ENCODE measurements around the gene TBL1XR1.

The TBL1XR1 gene

DNA sequence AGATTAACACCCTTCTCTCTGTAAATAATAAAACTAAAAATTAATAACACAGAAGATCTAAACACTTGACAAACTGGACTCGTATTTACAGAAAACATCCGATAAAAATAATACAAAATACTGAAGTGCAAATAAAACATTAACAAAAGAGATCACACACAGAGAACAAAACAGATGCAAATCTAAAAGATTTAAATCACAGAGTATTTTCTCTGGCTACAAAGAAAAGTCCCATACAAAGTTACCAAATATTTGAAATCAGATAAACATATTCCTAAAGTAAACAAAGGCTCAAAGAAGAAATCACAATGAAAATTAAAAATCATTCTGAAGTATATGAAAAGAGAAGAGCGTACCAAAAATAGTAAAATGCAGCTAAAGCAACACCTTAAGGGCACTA is 42.5 kb downstream of the TBL1XR1 start:
- no peak overlapping the region for H3K14ac ChIP-seq (ENCODE audit: low read length in 2 of 2)
- no peak overlapping the region for H3K4ac ChIP-seq (ENCODE audit: low read depth in 1 of 2, low read length in 2 of 2)
- no peak overlapping the region for H3K4me2 ChIP-seq (ENCODE audit: low read length, poor library complexity, severe bottlenecking)
- no peaks in the 10 kb centered on the region for H3K9me3 ChIP-seq (ENCODE audit: control insufficient read depth, low read length)
- no peak overlapping the region for H2AFZ ChIP-seq (ENCODE audit: low read depth, low read length)
- no peak overlapping the region for H2BK12ac ChIP-seq (ENCODE audit: low read length in 2 of 2)
- H3K36me3 ChIP-seq (ENCODE audit: control insufficient read depth in 1 of 2, insufficient read depth in 2 of 2, low read depth in 1 of 2, low read length in 2 of 2): no peaks in the 10 kb centered on the region
- H3K27me3 ChIP-seq (ENCODE audit: control insufficient read depth in 1 of 2, insufficient read depth in 1 of 2, low read length in 2 of 2): no peaks in the 10 kb centered on the region
- H2AK5ac ChIP-seq (ENCODE audit: low read length, severe bottlenecking): no peak overlapping the region
- no peak overlapping the region for H3K4me3 ChIP-seq (ENCODE audit: insufficient read depth in 1 of 2, low read depth in 1 of 2, low read length in 2 of 2)
- no peak overlapping the region for H2BK5ac ChIP-seq (ENCODE audit: low read depth, low read length, poor library complexity, severe bottlenecking)
- H3K23ac ChIP-seq (ENCODE audit: low read length in 2 of 2): no peak overlapping the region
- H3K18ac ChIP-seq (ENCODE audit: low read depth in 1 of 2, low read length in 2 of 2): no peak overlapping the region
- H4K91ac ChIP-seq (ENCODE audit: low read length): no peak overlapping the region
- no peak overlapping the region for H2BK15ac ChIP-seq (ENCODE audit: low read depth, poor library complexity, severe bottlenecking)
- H3K79me1 ChIP-seq (replicated peaks; ENCODE audit: low read length, poor library complexity, severe bottlenecking): no peaks in the 10 kb centered on the region
- peaks cover 5% of the 10 kb centered on the region for H3K4me1 ChIP-seq (ENCODE audit: control insufficient read depth, insufficient read depth, low read depth, low read length)
- no peak for DNase-seq
- H2BK120ac ChIP-seq (ENCODE audit: low read depth, low read length): no peak overlapping the region
- WGBS: 88% methylated on average over 2 of the region's 3 CpGs
- no peak overlapping the region for H4K8ac ChIP-seq (ENCODE audit: low read length)
- H3K9ac ChIP-seq (ENCODE audit: low read length): no peak overlapping the region
- no peak overlapping the region for H3K27ac ChIP-seq (ENCODE audit: low read length, poor library complexity, severe bottlenecking)

DNA sequence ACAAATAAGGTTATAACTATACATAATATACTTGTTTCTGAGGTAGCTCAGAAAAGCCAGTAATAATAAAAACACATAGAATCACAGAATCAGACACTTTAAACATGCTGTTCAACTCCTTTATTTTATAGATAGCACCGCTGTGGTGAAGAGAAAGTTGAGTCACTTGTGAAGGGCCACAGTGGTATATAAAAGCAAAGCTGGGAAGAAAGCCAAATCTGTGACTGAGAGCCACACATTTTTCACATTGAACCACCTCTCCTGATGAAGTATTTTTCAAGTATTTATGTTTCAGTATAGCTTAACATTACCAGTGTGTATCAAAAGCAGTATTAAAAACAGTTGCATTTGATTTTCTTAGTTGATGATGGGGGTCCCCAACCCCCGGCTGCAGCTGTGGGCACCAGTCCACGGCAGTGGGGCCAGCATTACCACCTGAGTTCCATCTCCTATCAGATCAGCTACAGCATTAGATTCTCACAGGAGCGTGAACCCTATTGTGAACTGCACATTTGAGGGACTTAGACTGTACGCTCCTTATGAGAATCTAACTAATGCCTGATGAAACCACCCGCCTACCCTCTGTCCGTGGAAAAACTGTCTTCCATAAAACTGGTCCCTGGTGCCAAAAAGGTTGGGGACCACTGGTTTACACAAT is 46.2 kb downstream of the TBL1XR1 start:
- no peak overlapping the region for H2AFZ ChIP-seq (ENCODE audit: low read depth, low read length)
- H3K27me3 ChIP-seq (ENCODE audit: control insufficient read depth in 1 of 2, insufficient read depth in 1 of 2, low read length in 2 of 2): no peaks in the 10 kb centered on the region
- H3K79me1 ChIP-seq (replicated peaks; ENCODE audit: low read length, poor library complexity, severe bottlenecking): peaks cover 5% of the 10 kb centered on the region
- no peak overlapping the region for H2BK15ac ChIP-seq (ENCODE audit: low read depth, poor library complexity, severe bottlenecking)
- H3K4me2 ChIP-seq (ENCODE audit: low read length, poor library complexity, severe bottlenecking): no peak overlapping the region
- H3K4ac ChIP-seq (ENCODE audit: low read depth in 1 of 2, low read length in 2 of 2): no peak overlapping the region
- H3K18ac ChIP-seq (ENCODE audit: low read depth in 1 of 2, low read length in 2 of 2): no peak overlapping the region
- no peak overlapping the region for H3K9ac ChIP-seq (ENCODE audit: low read length)
- H2BK120ac ChIP-seq (ENCODE audit: low read depth, low read length): no peak overlapping the region
- H4K8ac ChIP-seq (ENCODE audit: low read length): no peak overlapping the region
- peaks cover 7% of the 10 kb centered on the region for H3K4me1 ChIP-seq (ENCODE audit: control insufficient read depth, insufficient read depth, low read depth, low read length)
- H2BK12ac ChIP-seq (ENCODE audit: low read length in 2 of 2): no peak overlapping the region
- H3K36me3 ChIP-seq (ENCODE audit: control insufficient read depth in 1 of 2, insufficient read depth in 2 of 2, low read depth in 1 of 2, low read length in 2 of 2): no peaks in the 10 kb centered on the region
- peak; percentile 81 for DNase-seq
- H4K91ac ChIP-seq (ENCODE audit: low read length): no peak overlapping the region
- H3K23ac ChIP-seq (ENCODE audit: low read length in 2 of 2): no peak overlapping the region
- H3K27ac ChIP-seq (ENCODE audit: low read length, poor library complexity, severe bottlenecking): peak overlapping the region; percentile 3
- WGBS: 92% methylated on average over 6 of the region's 7 CpGs
- H3K14ac ChIP-seq (ENCODE audit: low read length in 2 of 2): no peak overlapping the region
- H2BK5ac ChIP-seq (ENCODE audit: low read depth, low read length, poor library complexity, severe bottlenecking): no peak overlapping the region
- H3K4me3 ChIP-seq (ENCODE audit: insufficient read depth in 1 of 2, low read depth in 1 of 2, low read length in 2 of 2): no peak overlapping the region
- H2AK5ac ChIP-seq (ENCODE audit: low read length, severe bottlenecking): no peak overlapping the region
- no peaks in the 10 kb centered on the region for H3K9me3 ChIP-seq (ENCODE audit: control insufficient read depth, low read length)

DNA sequence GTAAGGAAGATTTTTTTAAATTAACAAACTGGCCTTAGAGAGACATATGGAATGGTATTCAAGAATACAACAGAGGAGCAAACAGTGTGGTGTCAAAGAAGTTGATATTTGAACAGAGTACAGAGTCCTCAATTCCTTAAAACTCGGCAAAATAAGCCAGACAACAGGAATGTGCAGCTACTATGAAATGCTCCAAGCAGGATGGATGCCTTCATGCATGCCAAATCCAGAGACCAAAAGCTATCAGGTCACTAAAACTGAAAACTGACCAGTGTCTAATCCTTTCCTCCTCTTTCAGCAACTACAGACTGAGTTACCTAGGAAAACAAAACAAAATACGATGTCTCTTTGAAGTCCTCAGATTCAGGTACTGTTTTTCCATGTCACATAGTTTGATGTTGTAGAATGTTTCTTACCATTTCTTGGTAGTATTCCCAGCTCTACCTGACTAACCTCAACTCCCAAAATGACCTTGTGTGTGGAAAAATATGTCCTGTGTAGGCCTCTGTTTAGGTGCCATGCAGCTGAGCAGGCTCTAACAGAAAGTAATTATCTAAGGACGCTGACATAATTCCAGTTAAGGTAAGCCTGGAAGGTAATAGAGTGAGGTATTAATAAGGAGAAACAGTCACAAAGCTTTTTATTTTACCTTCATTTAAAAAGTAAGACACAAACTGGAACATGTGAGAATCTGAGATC is 46.9 kb downstream of the TBL1XR1 start:
- WGBS: 78% methylated on average over 3 of the region's 3 CpGs
- H3K4me3 ChIP-seq (ENCODE audit: insufficient read depth in 1 of 2, low read depth in 1 of 2, low read length in 2 of 2): no peak overlapping the region

GRCh38 chr3:177149106-177149505 is 48.2 kb downstream of the TBL1XR1 start:
- WGBS: 98% methylated on average over 3 of the region's 3 CpGs
- Histone ChIP-seq H3K4me3 (ENCODE audit: insufficient read depth in 1 of 2, low read depth in 1 of 2, low read length in 2 of 2) (no peak overlapping the region), H3K9ac (ENCODE audit: low read length) (no peak overlapping the region), H3K4me2 (ENCODE audit: low read length, poor library complexity, severe bottlenecking) (no peak overlapping the region), H3K36me3 (ENCODE audit: control insufficient read depth in 1 of 2, insufficient read depth in 2 of 2, low read depth in 1 of 2, low read length in 2 of 2) (no peaks in the 10 kb centered on the region), H3K23ac (ENCODE audit: low read length in 2 of 2) (no peak overlapping the region), H3K79me1 (replicated peaks; ENCODE audit: low read length, poor library complexity, severe bottlenecking) (peaks cover 5% of the 10 kb centered on the region), H2AK5ac (ENCODE audit: low read length, severe bottlenecking) (no peak overlapping the region), H2BK15ac (ENCODE audit: low read depth, poor library complexity, severe bottlenecking) (no peak overlapping the region), H3K27ac (ENCODE audit: low read length, poor library complexity, severe bottlenecking) (no peak overlapping the region), H3K18ac (ENCODE audit: low read depth in 1 of 2, low read length in 2 of 2) (no peak overlapping the region), H4K91ac (ENCODE audit: low read length) (no peak overlapping the region), H3K4me1 (ENCODE audit: control insufficient read depth, insufficient read depth, low read depth, low read length) (peaks cover 7% of the 10 kb centered on the region), H2AFZ (ENCODE audit: low read depth, low read length) (no peak overlapping the region), H3K9me3 (ENCODE audit: control insufficient read depth, low read length) (no peaks in the 10 kb centered on the region), H3K27me3 (ENCODE audit: control insufficient read depth in 1 of 2, insufficient read depth in 1 of 2, low read length in 2 of 2) (no peaks in the 10 kb centered on the region), H3K14ac (ENCODE audit: low read length in 2 of 2) (no peak overlapping the region), H2BK120ac (ENCODE audit: low read depth, low read length) (no peak overlapping the region), H4K8ac (ENCODE audit: low read length) (no peak overlapping the region), H2BK12ac (ENCODE audit: low read length in 2 of 2) (no peak overlapping the region), H3K4ac (ENCODE audit: low read depth in 1 of 2, low read length in 2 of 2) (no peak overlapping the region), H2BK5ac (ENCODE audit: low read depth, low read length, poor library complexity, severe bottlenecking) (no peak overlapping the region)
- no peak for DNase-seq

More for the DNA sequence above, 46.9 kb downstream of the TBL1XR1 start:
- H3K9ac ChIP-seq (ENCODE audit: low read length): no peak overlapping the region
- peak overlapping the region; percentile 29 for H2AK5ac ChIP-seq (ENCODE audit: low read length, severe bottlenecking)
- no peak overlapping the region for H2BK5ac ChIP-seq (ENCODE audit: low read depth, low read length, poor library complexity, severe bottlenecking)
- H4K8ac ChIP-seq (ENCODE audit: low read length): no peak overlapping the region
- peak; percentile 29 for DNase-seq
- H2BK12ac ChIP-seq (ENCODE audit: low read length in 2 of 2): no peak overlapping the region
- no peaks in the 10 kb centered on the region for H3K27me3 ChIP-seq (ENCODE audit: control insufficient read depth in 1 of 2, insufficient read depth in 1 of 2, low read length in 2 of 2)
- H2AFZ ChIP-seq (ENCODE audit: low read depth, low read length): no peak overlapping the region
- H3K4me1 ChIP-seq (ENCODE audit: control insufficient read depth, insufficient read depth, low read depth, low read length): peaks cover 7% of the 10 kb centered on the region
- no peaks in the 10 kb centered on the region for H3K9me3 ChIP-seq (ENCODE audit: control insufficient read depth, low read length)
- H3K27ac ChIP-seq (ENCODE audit: low read length, poor library complexity, severe bottlenecking): peak overlapping the region; percentile 61
- H3K18ac ChIP-seq (ENCODE audit: low read depth in 1 of 2, low read length in 2 of 2): no peak overlapping the region
- no peak overlapping the region for H2BK15ac ChIP-seq (ENCODE audit: low read depth, poor library complexity, severe bottlenecking)
- no peak overlapping the region for H2BK120ac ChIP-seq (ENCODE audit: low read depth, low read length)
- H3K4me2 ChIP-seq (ENCODE audit: low read length, poor library complexity, severe bottlenecking): no peak overlapping the region
- H3K23ac ChIP-seq (ENCODE audit: low read length in 2 of 2): no peak overlapping the region
- H3K79me1 ChIP-seq (replicated peaks; ENCODE audit: low read length, poor library complexity, severe bottlenecking): peaks cover 5% of the 10 kb centered on the region
- no peak overlapping the region for H3K14ac ChIP-seq (ENCODE audit: low read length in 2 of 2)
- no peak overlapping the region for H4K91ac ChIP-seq (ENCODE audit: low read length)
- no peaks in the 10 kb centered on the region for H3K36me3 ChIP-seq (ENCODE audit: control insufficient read depth in 1 of 2, insufficient read depth in 2 of 2, low read depth in 1 of 2, low read length in 2 of 2)
- no peak overlapping the region for H3K4ac ChIP-seq (ENCODE audit: low read depth in 1 of 2, low read length in 2 of 2)
